ENCODE data around the gene SIGLEC7.
"Not testable (repeated sequence)": the region's sequence is repeated elsewhere in the genome, so short reads cannot be mapped to it uniquely, and the experiment has no call there.

Gene SIGLEC7

DNA sequence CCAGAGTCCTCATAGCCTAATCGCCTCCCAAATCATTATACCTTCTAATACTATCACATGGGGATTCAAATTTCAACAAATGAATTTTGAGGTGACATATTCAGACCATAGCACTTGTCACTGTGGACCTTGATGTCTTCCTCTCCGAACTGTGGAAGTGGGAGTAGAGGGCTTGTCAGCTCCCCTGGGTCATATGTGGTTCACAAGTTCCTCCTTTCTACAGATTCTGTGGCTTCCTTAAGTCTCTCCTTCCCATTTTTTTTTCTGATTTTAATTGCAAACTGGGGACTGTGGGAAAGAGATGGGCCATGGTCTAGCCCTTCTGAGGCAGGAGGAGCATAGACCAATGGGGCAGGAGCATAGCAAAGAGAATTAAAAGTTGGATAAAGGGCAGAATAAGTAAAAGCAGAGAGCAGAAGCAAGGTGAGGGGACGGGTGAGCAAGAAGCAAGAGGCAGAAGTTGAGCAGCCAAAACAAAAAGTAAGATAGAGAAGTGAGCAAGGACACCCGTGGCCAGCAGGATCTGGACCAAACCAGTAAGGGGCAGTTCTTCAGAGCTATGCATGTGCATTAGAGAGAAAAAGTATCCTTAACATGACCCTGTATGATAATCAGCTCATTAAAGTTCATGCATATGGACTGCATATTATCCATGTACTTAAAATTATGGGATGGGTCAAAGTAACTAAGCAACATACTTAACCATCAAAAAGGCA lies 2.6 kb upstream of the SIGLEC7 start:
- DNase-seq: peak; percentile 70 to 89

DNA sequence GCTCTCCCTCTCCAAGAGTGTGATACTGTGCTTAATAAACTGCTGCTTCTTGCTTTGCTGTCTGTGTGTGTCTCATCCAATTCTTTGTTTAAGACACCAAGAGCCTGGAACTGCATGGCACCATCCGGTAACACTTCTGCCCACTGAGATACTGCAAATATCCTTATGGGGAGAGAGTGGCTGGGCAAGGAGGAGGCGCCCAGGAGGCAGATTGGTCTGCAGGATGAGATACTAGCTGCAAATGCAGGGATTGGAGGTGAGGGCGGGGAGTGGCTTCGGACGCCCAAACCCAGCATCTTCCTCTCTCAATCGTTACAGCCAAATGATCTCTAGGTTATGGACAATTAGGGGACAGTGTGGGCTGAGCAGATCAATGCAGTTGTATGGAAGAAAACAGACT lies 1.7 kb upstream of the SIGLEC7 start:
- DNase-seq: peak in 1 of 2 donors; percentile 25

DNA sequence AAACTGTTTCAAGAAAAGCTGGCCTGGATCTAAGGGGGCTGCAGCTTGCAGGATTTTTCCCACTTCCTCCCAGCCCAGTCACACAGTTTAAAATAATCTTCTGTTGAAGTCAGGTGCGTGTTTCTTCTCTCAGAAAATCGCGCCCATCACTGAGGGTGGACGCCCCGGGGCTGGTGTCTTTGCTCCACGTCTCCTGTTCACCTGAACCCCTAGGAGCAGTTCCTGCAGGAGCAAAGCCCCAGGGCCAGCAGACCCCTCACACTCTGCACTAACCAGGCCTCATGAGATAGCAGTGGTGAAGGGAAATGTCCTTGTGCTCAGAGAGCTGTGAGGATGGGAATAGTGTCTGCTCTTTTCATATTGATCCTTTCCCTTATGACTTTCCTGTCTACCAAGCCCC lies 920 bp upstream of the SIGLEC7 start:
- DNase-seq: no peak

DNA sequence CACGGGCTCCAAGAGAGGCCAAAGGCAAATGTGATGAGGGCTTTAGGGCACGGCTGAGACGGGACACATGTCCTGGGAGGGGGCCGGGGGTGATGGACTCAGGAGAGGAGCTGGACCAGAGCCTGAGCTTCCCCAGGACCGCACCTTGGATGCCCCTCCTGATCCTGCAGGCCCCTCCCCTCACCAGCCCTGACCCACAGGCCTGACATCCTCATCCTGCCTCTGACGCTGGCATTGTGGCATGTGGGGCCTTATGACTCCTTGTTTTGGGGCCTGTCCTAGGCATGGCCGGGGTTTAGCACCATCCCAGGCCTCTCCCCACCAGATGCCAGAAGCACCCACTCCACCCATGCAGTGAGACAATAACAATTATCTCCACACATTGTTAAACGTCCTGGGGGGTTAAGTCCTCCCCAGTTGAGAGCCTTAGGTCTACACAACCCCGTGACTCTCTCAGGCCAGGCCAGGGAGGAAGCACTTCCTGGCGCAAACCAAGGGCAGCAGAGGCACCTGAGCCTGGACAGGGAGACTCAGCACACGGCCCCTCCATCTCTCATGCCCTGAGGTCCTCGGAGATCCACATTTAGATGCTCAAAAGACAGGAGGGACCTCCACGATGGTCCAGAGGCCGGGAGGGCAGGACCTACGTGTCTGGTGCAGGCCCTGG lies 841 bp downstream of the SIGLEC7 start:
- DNase-seq: not testable (repeated sequence)

DNA sequence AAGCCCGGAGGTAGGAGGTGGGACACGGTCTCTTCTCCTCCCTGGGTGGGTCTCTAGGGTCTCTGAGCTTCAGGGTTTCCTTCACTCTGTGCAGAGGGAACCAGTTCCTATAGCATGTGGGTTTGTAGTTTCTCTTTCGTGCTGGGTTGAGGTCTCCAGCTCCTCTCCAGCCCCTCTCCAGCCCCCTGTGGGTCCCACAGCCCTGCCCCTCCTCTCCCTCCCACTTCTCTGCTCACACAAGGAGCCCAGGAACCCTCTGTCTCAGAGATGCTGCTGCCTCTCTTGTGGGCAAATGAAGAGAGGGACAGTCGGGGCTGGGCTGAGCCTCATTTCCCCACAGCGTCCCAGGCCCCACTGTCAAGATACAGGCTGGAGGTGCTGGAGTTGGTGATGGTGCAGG lies 1.4 kb downstream of the SIGLEC7 start:
- no peak for DNase-seq

DNA sequence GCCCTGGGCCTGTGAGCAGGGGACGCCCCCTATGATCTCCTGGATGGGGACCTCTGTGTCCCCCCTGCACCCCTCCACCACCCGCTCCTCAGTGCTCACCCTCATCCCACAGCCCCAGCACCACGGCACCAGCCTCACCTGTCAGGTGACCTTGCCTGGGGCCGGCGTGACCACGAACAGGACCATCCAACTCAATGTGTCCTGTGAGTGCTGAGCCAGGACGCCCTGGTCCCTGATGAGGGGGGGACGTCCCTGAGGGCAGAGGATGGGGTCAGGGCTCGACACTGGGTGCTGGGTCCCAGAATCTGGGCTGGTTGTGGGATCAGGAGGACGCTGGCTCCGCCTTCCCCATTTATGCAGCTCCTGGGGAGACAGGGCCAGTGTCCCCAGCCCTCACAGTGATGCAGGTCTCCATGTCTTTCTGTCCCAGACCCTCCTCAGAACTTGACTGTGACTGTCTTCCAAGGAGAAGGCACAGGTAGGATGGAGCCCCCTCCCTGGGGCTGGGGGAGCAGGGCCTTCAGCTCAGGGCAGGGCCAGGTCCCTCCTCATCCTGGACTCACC lies 2.5 kb downstream of the SIGLEC7 start:
- no peak for DNase-seq

DNA sequence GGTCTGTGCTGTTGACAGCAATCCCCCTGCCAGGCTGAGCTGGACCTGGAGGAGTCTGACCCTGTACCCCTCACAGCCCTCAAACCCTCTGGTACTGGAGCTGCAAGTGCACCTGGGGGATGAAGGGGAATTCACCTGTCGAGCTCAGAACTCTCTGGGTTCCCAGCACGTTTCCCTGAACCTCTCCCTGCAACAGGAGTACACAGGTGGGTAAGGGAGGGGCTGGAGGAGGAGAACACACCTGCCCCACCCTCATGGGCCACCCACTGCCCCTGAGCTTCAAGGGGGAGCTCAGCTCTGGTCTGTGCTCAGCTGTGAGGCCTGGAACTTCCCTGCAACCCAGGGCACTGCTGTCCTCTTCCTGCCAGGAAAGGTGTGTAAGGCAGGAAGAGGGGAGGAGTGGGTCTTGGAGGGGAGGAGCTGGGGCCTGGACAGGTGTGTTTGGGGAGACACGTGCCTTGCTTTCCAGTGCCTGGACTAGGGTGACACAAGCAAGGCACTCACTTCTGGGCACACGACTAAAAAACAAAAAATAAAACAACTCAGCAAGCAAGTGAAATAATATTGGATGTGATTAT lies 3.9 kb downstream of the SIGLEC7 start:
- no peak for DNase-seq

DNA sequence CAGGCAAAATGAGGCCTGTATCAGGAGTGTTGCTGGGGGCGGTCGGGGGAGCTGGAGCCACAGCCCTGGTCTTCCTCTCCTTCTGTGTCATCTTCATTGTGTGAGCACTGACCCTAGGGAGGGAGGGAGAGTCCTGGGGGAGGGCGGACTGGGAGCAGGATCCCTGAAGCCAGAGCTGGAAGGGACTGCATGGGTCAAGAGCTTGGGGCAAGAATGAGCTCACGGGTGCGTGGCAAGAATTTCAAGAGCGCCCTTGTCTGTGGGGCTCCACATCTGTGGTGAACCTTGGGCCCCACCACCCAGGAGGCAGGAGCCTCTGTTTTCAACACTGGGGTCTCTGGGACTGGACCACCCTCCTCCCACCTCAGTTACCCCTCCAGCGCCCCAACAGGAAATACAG lies 4.7 kb downstream of the SIGLEC7 start:
- no peak for DNase-seq

DNA sequence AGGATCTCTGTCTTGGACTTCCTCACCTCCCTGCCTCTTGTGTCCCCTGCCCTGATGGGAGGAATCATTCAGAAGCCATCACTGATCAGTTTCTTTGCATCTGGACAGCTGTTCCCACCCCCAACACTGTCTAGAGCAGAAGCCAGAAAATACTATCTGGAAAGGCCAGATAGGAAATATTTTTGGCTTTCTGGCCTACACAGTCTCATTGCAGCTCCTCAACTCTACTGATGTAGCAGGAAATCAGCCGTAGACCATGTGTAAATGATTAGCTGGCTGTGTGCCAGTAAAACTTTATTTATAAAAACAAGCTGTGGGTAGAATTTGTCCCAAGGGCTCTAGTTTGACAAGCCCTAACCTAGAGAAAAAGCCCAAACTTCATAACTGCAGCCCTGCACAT lies 5.6 kb downstream of the SIGLEC7 start:
- DNase-seq: no peak

DNA sequence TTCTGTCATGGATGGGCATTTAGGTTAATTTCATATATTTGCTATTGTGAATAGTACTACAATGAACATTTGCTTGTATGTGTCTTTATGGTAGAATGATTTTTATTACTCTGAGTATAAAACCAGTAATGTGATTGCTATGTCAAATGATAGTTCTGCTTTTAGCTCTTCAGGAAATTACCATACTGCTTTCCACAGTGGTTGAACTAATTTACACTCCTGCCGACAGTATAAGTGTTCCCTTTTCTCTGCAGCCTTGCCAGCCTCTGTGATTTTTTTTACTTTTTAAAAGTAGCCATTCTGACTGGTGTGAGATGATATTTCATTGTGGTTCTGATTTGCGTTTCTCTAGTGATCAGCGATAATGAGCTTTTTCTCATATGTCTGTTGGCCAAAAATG lies 6.5 kb downstream of the SIGLEC7 start:
- peak; percentile 57 to 58 for DNase-seq

DNA sequence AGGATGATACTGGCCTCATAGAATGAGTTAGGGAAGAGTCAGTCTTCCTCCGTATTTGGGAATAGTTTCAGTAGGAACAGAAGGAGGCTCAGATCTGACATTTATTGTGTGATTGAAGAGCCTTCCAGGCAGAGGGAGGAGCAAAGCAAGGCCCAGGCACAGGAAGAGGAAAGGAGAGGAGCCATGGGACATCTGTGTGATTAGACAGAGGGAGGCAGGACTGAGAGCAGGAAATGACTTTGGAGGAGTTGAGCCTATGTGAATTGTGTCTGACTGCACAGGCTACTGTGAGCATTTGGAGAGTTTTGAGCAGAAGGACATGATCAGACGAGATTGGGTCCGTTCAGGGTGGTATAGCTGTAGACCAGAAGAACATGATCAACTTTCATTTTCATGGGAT lies 8.5 kb downstream of the SIGLEC7 start:
- no peak for DNase-seq

DNA sequence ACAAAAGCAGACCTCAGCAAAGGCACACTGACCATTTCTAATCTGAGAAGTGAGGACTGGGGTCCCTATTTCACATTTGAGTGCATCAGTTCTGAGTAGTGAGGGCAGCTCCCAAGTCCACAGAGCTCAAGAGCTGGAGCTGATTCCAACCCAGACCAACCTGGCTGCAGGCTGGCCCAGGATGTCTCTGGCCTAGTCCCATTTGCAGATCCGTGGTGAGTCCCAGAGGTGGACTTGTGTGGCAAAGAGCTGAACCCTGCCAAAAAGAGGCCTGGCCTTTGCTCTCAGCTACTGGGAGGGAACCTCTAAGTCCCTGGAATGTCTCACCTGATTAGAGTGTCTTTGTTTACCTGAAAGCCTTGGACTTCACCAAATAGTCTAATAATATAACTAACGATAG lies 14.6 kb downstream of the SIGLEC7 start:
- no peak for DNase-seq

DNA sequence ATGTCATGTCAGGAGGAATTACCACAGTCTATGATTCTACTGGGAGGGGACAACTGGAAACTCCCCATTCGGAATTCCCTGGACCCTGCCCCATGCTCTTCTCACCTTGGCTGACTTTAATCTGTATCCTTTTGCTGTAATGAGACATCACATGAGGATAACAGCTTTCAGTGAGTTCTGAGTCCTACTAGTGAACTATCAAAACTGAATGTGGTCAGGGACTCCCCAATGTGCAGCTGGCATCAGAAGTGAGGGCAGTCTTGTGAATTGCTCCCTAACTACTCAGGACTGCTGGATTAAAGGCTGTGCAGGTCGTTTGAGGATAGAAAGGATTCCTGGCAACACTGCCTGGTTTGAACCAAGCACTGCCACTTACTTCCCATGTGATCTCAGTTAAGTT lies 15.2 kb downstream of the SIGLEC7 start:
- no peak for DNase-seq

DNA sequence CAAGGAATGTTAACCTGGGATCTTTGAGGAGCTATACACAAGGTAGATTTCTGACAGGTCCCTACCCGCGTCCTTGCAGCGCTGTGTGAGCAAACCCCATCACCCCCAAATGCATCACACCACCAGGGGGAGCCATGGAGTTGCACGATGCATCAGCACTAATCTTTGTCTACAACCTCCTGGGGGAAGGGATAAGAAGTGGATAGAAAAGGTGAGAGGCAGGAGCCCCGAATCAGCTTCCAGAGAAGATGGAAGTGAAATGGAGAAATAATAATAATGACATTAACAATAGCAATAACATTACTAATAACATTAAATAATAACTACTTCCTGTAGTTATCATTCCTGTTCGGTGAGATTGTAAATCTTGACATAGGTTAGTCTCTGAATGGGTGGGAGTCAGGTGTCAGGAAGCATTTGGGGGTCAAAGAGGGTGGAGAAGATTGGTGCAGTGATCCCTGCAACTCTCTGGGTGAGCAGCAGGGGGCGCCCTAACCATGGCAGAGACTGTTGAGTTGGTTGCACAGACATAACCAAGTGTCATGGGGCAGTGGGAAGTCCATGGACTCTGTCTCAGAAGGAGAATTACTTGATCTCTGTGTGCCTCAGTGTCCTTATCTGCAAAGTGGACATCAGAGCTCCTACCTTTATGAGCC lies 16.5 kb downstream of the SIGLEC7 start:
- DNase-seq: peak; percentile 56 to 95

DNA sequence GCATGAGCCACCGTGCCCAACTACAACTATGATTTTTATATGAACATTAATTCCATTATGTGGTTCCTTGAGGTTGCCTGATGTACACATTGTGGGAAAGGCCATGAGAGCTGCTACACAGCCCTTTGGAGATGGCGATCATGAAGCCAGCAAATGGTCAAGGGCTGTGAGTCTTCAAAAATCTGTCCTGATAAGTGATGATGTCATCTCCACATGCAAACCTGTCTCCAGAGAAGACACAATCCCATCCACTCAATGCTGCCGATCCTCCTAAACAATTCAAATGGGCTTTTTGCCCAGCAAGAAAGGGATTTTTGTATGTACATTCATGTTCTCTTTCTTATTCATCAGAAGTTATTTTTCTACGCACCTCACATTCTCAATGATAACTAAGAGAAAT lies 17.6 kb downstream of the SIGLEC7 start:
- no peak for DNase-seq

DNA sequence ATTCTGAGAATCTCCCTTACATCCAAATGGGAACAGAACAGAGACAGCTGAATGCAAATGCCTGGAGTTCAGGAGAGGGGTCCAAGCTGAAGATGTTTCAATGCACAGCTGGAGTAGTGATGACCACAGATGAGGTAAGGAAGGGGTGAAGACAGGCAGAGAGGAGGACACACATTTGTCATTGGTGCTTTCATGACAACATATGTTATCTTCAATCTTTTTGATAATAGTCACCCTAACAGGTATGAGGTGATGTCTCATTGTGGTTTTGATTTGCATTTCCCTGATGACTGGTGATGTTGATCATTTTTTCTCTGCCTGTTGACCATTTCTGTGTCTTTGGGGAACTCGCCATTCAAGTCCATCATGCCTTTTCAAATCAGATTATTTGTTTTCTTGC lies 19.2 kb downstream of the SIGLEC7 start:
- DNase-seq: no peak

DNA sequence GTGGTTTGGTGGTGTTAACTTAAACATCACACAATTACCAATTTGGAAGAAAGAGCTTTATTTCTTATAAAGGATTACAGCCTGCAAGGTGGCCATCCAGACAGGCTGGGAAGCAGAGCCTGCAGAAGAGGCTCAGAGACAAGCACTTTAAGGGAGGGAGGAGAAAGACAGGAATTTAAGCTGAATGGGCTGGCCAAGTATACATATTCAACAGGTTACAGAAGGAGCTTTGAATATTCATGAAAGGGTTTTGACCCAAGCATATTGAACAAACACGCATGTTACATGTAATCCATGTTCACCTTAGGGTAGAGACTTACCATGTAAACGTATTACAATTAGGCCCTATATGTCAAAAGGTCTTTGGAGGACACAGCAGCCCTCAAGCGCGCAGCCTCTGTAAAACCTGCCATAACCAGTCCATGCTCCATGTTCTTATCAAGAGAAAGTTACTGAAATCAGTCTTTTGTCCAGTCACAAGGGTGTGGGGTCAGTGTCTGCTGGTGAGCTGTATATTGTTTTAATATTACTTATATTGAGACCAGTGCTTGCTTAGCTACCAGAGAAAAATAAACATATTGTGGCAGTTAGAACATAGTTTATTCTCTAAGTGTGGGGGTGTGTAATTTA lies 19.9 kb downstream of the SIGLEC7 start:
- no peak for DNase-seq

DNA sequence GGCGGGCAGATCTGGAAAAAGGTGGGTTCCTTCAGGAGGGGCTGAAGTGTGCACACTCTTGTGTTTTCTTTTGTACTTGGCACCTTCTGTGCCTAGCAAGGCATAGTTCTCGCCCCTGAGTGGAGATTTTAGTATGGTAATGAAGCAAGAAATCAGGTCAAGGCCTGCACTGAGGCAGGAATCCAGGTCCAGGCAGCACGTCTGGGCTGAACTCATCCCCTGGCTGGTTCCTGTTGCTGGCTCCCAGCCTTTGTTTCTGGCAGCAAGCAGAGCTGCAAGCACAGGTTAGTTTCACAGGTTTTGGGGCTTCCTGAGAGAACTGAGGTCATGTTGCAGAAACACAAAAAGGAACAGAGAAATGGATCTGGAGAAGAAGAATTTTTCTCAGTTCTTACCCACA lies 21.2 kb downstream of the SIGLEC7 start:
- DNase-seq: no peak

DNA sequence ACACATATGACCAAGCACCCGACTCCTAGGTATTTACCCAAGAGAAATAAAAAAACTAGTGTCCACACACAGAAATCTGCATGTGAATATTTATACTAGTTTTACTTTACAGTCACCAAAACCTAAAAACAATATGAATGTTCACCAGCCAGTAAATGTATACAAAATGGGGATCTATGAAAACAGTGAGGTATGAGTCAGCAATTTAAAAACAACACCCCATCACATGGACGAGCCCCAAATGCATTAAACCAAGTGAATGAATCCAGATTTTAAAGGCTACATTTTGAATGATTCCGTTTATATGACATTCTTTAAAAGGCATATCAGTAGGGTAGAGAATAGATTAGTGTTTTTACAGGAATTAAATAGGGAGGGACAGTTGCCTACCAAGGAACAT lies 22.1 kb downstream of the SIGLEC7 start:
- no peak for DNase-seq

DNA sequence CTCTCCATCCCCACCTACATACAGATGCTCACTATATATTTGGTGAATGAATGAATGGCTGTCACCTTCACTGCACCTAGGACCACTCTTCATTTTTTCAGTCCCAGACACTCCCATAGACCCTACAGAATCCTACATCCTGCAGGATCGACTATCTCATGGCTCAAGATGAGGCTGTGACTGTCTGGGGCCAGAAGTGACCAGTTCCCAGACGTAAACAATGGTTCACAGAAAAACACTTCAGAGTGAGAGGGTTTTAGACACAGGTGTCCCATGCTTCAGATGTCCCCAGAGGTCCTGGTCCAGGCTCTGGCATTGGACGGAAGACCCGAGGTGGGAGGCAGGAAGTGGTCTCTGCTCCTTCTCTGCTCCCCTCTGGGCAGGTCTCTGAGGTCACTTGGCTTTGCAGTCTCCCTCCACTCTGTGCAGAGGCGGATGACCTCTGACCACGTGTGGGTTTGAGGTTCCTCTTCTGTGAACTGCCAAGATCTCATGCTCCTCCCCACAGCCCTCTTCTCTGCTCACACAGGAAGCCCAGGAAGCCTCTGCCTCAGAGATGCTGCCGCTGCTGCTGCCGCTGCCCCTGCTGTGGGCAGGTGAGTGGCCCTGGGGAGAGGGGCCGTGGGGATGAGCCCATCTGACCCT lies 24.9 kb downstream of the SIGLEC7 start:
- DNase-seq: peak; percentile 78 to 84

DNA sequence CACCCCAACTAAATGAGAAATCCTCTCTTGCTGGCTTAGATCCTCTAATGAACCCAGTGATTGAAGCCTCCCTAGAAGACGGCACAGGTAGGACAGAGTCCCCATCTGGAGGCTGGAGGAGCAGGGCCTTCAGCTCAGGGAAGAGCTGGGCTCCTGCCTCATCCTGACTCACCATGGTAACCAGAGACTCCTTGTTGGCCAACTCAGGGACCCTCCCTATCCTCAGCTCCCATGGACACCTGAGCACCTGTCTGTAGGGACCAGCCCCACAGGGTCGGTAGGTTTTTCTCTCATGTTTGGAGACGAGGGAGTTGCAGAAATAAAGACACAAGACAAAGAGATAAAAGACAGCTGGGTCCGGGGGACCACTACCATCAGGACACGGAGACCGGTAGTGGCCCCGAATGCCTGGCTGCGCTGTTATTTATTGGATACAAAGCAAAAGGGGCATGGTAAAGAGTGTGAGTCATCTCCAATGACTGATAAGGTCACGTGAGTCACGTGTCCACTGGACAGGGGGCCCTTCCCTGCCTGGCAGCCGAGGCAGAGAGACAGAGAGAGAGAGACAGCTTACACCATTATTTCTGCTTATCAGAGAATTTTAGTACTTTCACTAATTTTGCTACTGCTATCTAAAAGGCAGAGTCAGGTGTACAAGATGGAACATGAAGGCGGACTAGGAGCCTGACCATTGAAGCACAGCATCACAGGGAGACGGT lies 26.6 kb downstream of the SIGLEC7 start:
- no peak for DNase-seq
